SK-MEL-5 (cell line): ENCODE measurements around the gene PDXK. TPM values are rescaled to one million over a fixed set of nuclear protein-coding genes. Genes with fewer than 3 reads are reported as not detected.

ENCODE experiments used
- DNase-seq: peaks from one replicate; pipeline ENCODE4 v3.0.0-alpha.2; 2016; ENCODE audit warnings: low read depth, low spot score
- in situ Hi-C: cut with HindIII; loops from 2 replicates; pipeline ENCODE4 v1.10.0; 2016; ENCODE audit warnings: low sequenced_read_pairs, high pct_unique_total_duplicates, low pct_unique_long_range_greater_than_20kb
- total RNA-seq: library from RNA; depleted of rRNA; stranded (reverse); fragments of >200 nt; shearing (Covaris generic); gene quantifications from 2 replicates; pipeline ENCODE4 v1.2.3, GENCODE V29; 2014

Gene PDXK
- total RNA-seq, 1 experiment from 2014 or later = 69.9 TPM

- in situ Hi-C loops = no loop called here
- DNase-seq = no peak
Measured at GRCh38 chr21:43734131-43734927, 15.4 kb downstream of the PDXK start.

GRCh38 chr21:43734928-43735229, 15.9 kb downstream of the PDXK start:
- in situ Hi-C loops = no loop called here

GRCh38 chr21:43735236-43736091, 16.5 kb downstream of the PDXK start:
- DNase-seq = no peak
- in situ Hi-C loops = no loop called here

More at GRCh38 chr21:43734928-43735229, 15.9 kb downstream of the PDXK start:
- DNase-seq = no peak

- in situ Hi-C loops = no loop called here
- DNase-seq = no peak
Measured at GRCh38 chr21:43736224-43736883, 17.4 kb downstream of the PDXK start.

- no peak for DNase-seq
- in situ Hi-C loops = no loop called here
Measured at GRCh38 chr21:43737158-43737950, 18.4 kb downstream of the PDXK start.

GRCh38 chr21:43739621-43740435, 20.9 kb downstream of the PDXK start:
- no peak for DNase-seq
- in situ Hi-C loops = no loop called here

GRCh38 chr21:43740497-43741156, 21.7 kb downstream of the PDXK start:
- peak; percentile 35 for DNase-seq
- in situ Hi-C loops = no loop called here

GRCh38 chr21:43741423-43742096, 22.6 kb downstream of the PDXK start:
- DNase-seq = no peak
- in situ Hi-C loops = no loop called here

GRCh38 chr21:43743947-43744346, 25.0 kb downstream of the PDXK start:
- in situ Hi-C loops = no loop called here
- no peak for DNase-seq

- no peak for DNase-seq
- in situ Hi-C loops = no loop called here
Measured at GRCh38 chr21:43744725-43745124, 25.8 kb downstream of the PDXK start.

GRCh38 chr21:43745772-43746517, 27.0 kb downstream of the PDXK start:
- in situ Hi-C loops = no loop called here
- no peak for DNase-seq

- no peak for DNase-seq
- in situ Hi-C loops = no loop called here
Measured at GRCh38 chr21:43748622-43749021, 29.7 kb downstream of the PDXK start.

GRCh38 chr21:43749651-43750262, 30.8 kb downstream of the PDXK start:
- in situ Hi-C loops = no loop called here
- DNase-seq = no peak

- in situ Hi-C loops = no loop called here
- DNase-seq = no peak
Measured at GRCh38 chr21:43750339-43751033, 31.6 kb downstream of the PDXK start.
